GM10266 (cell line): Measurements from ENCODE around the gene BEST3.

Source experiments
- DNase-seq: peaks from one replicate; pipeline ENCODE4 v3.0.0; 2012; ENCODE audit errors: extremely low spot score
- CTCF ChIP-seq: IDR thresholded peaks from 2 replicates; pipeline ENCODE4 v1.5.1; 2012; ENCODE audit warnings: mild to moderate bottlenecking, low read depth; ENCODE audit not compliant: control insufficient read depth, insufficient read depth; ENCODE audit errors: missing control alignments

BEST3 gene

GRCh38 chr12:69630191-69630590, 68.9 kb downstream of the BEST3 start:
- DNase-seq: no peak
- no peak for TF ChIP-seq CTCF

GRCh38 chr12:69627501-69627900, 71.6 kb downstream of the BEST3 start:
- no peak for TF ChIP-seq CTCF
- DNase-seq: no peak

GRCh38 chr12:69623970-69624369, 75.1 kb downstream of the BEST3 start:
- TF ChIP-seq CTCF: no peak
- no peak for DNase-seq

- no peak for DNase-seq
- TF ChIP-seq CTCF: no peak
These were observed 77.6 kb downstream of the BEST3 start for GRCh38 chr12:69621551-69621950.

- no peak for TF ChIP-seq CTCF
- DNase-seq: no peak
These were observed 78.2 kb downstream of the BEST3 start for GRCh38 chr12:69620921-69621320.

GRCh38 chr12:69620077-69620476, 79.0 kb downstream of the BEST3 start:
- DNase-seq: no peak
- TF ChIP-seq CTCF: no peak

- no peak for DNase-seq
- TF ChIP-seq CTCF: no peak
These were observed 80.1 kb downstream of the BEST3 start for GRCh38 chr12:69619050-69619449.

- DNase-seq: no peak
- TF ChIP-seq CTCF: no peak
These were observed 83.1 kb downstream of the BEST3 start for GRCh38 chr12:69616025-69616424.
